PFSK-1 (cell line): Measurements from ENCODE around the gene PHYHIPL.

ENCODE experiments used
- POLR2AphosphoS5 ChIP-seq: IDR thresholded peaks from 2 replicates; pipeline ENCODE4 v1.6.1; 2012; ENCODE audit warnings: low read depth, mild to moderate bottlenecking, control low read depth, low read length, moderate library complexity
- REST ChIP-seq, 2 experiments: IDR thresholded peaks; 2 replicates each; pipeline versions ENCODE4 v1.6.1 to v1.8.0; 2011 to 2012; ENCODE audit warnings: low read depth in 2 of 2, low read length in 2 of 2, control low read depth in 1 of 2, inconsistent platforms in 1 of 2, mild to moderate bottlenecking in 1 of 2, moderate library complexity in 1 of 2; ENCODE audit not compliant: insufficient read depth in 1 of 2

GRCh38 chr10:59290448-59290847, 114.0 kb downstream of the PHYHIPL start:
- TF ChIP-seq POLR2AphosphoS5 (no peak), REST (IDR thresholded peaks at IDR 0.05; ENCODE audit: insufficient read depth in 1 of 2, low read depth in 2 of 2, low read length in 2 of 2) (no peak)
